Keratinocyte (primary cell): ENCODE data around the gene POLA1. TPM values are rescaled to one million over a fixed set of nuclear protein-coding genes. Genes with fewer than 3 reads are reported as not detected.

Experiments used
- DNase-seq: peaks from one replicate; pipeline ENCODE4 v3.0.0-alpha.2; 2011; ENCODE audit warnings: low read depth, missing footprints, low spot score
- FAIRE-seq: peaks from 2 replicates; lab custom pipeline; 2011; peaks lifted over from hg19 to GRCh38; lab: Jason Lieb, UNC
- H2AFZ ChIP-seq: 2 replicates; pipeline ENCODE4 v1.6.0; 2012; ENCODE audit warnings: low read length, control low read depth, inconsistent platforms; ENCODE audit not compliant: control insufficient read depth
- H3K27ac ChIP-seq: 2 replicates; pipeline ENCODE4 v1.5.1; 2011; ENCODE audit warnings: low read length; ENCODE audit not compliant: control insufficient read depth, insufficient read depth
- H3K27me3 ChIP-seq: 3 replicates; pipeline ENCODE4 v1.6.0; 2011; ENCODE audit warnings: low read length; ENCODE audit not compliant: control insufficient read depth, insufficient read depth; ENCODE audit errors: extremely low read depth
- H3K36me3 ChIP-seq, 2 experiments: 2 replicates in 1 of 2; 3 replicates in 1 of 2; pipeline ENCODE4 v1.5.1; 2011; ENCODE audit warnings: low read length in 2 of 2, mild to moderate bottlenecking in 1 of 2; ENCODE audit not compliant: control insufficient read depth in 2 of 2, insufficient read depth in 2 of 2; ENCODE audit errors: extremely low read depth in 1 of 2
- H3K4me1 ChIP-seq: 3 replicates; pipeline ENCODE4 v1.5.1; 2011; ENCODE audit warnings: low read length; ENCODE audit not compliant: control insufficient read depth, insufficient read depth; ENCODE audit errors: extremely low read depth
- H3K4me2 ChIP-seq: 3 replicates; pipeline ENCODE4 v1.6.0; 2011; ENCODE audit warnings: low read depth, low read length; ENCODE audit not compliant: control insufficient read depth, insufficient read depth; ENCODE audit errors: extremely low read depth
- H3K4me3 ChIP-seq, 3 experiments: fragments of 200-600 bp in 1 of 3; sonication (generic) in 1 of 3; 2 replicates in 2 of 3; 3 replicates in 1 of 3; pipeline ENCODE4 v1.5.1; 2011 to 2016; ENCODE audit warnings: low read length in 3 of 3, mild to moderate bottlenecking in 3 of 3, control low read depth in 2 of 3, inconsistent platforms in 1 of 3, low read depth in 1 of 3, mixed read lengths in 1 of 3, mixed run types in 1 of 3, moderate library complexity in 1 of 3; ENCODE audit not compliant: control insufficient read depth in 2 of 3, insufficient read depth in 2 of 3; ENCODE audit errors: extremely low read depth in 1 of 3
- H3K79me2 ChIP-seq: 2 replicates; pipeline ENCODE4 v1.6.0; 2012; ENCODE audit warnings: low read length; ENCODE audit not compliant: control insufficient read depth, insufficient read depth
- H3K9ac ChIP-seq: 3 replicates; pipeline ENCODE4 v1.6.0; 2011; ENCODE audit warnings: low read length; ENCODE audit not compliant: control insufficient read depth, insufficient read depth; ENCODE audit errors: extremely low read depth
- H3K9me1 ChIP-seq: 3 replicates; pipeline ENCODE4 v1.6.0; 2011; ENCODE audit warnings: low read length; ENCODE audit not compliant: control insufficient read depth, insufficient read depth; ENCODE audit errors: extremely low read depth
- H3K9me3 ChIP-seq: 2 replicates; pipeline ENCODE4 v1.5.1; 2012; ENCODE audit warnings: low read depth, low read length; ENCODE audit not compliant: control insufficient read depth
- H4K20me1 ChIP-seq: 3 replicates; pipeline ENCODE4 v1.6.0; 2011; ENCODE audit warnings: low read length; ENCODE audit not compliant: control insufficient read depth, insufficient read depth; ENCODE audit errors: extremely low read depth
- CTCF ChIP-seq, 3 experiments: IDR thresholded peaks in 1 of 3; conservative IDR thresholded peaks in 1 of 3; optimal IDR thresholded peaks in 1 of 3; 2 replicates in 2 of 3; 3 replicates in 1 of 3; pipeline versions ENCODE3 to v1.5.1; 2011; ENCODE audit warnings: low read length in 3 of 3, mild to moderate bottlenecking in 3 of 3, moderate library complexity in 2 of 3, control low read depth in 1 of 3, inconsistent platforms in 1 of 3; ENCODE audit not compliant: insufficient read depth in 2 of 3; ENCODE audit errors: extremely low read depth in 1 of 3
- EZH2 ChIP-seq: IDR thresholded peaks from one replicate; pipeline ENCODE4 v1.6.1; 2012; ENCODE audit warnings: inconsistent platforms, mild to moderate bottlenecking, low read length, moderate library complexity
- dilution Hi-C: fragments of 300-500 bp; cut with MboI; formaldehyde crosslinking; loops from one replicate; pipeline ENCODE4 v1.7.0; 2020; ENCODE audit warnings: low sequenced_read_pairs; ENCODE audit not compliant: extremely low pct_ligation_motif_present
- polyA plus RNA-seq, 5 experiments: library from polyadenylated mRNA; depleted of rRNA in 3 of 5; stranded (reverse) in 3 of 5; stranded (forward) in 1 of 5; unstranded in 1 of 5; fragments of >200 nt; gene quantifications; 1 replicate in 1 of 5; 2 replicates in 3 of 5; 3 replicates in 1 of 5; pipeline versions ENCODE4 v1.2.1 to v1.2.3, GENCODE V29; 2011 to 2012; ENCODE audit warnings: missing spikeins in 2 of 5, low read depth in 1 of 5, low replicate concordance in 1 of 5

POLA1 gene
- polyA plus RNA-seq, 1 donor (not counting 4 experiments of a cell fraction or from before 2014, with no cell fraction given) = 3.9 TPM

GRCh38 chrX:24777660-24778059, 83.9 kb downstream of the POLA1 start:
- Histone ChIP-seq H4K20me1 (no peaks in the 10 kb centered on the region), H3K4me1 (no peaks in the 10 kb centered on the region), H3K4me3 (no peak overlapping the region), H3K36me3 (no peaks in the 10 kb centered on the region), H2AFZ (no peak overlapping the region), H3K4me2 (no peak overlapping the region), H3K9ac (no peak overlapping the region), H3K27ac (no peak overlapping the region), H3K79me2 (no peaks in the 10 kb centered on the region), H3K9me1 (no peaks in the 10 kb centered on the region), H3K27me3 (no peaks in the 10 kb centered on the region), H3K9me3 (no peaks in the 10 kb centered on the region)
- TF ChIP-seq CTCF (optimal IDR thresholded peaks at IDR 0.05 in 1 of 3, IDR thresholded peaks at IDR 0.05 in 1 of 3, conservative IDR thresholded peaks at IDR 0.05 in 1 of 3; ENCODE audit: extremely low read depth in 1 of 3, insufficient read depth in 2 of 3, low read length in 3 of 3) (no peak), EZH2 (no peak)
- DNase-seq (no peak), FAIRE-seq (no peak)
- dilution Hi-C loops = no loop called here

- no peaks in the 10 kb centered on the region for H4K20me1 ChIP-seq
- no peaks in the 10 kb centered on the region for H3K27me3 ChIP-seq
- no peak overlapping the region for H3K27ac ChIP-seq
- FAIRE-seq = no peak
- DNase-seq = no peak
- no peaks in the 10 kb centered on the region for H3K4me1 ChIP-seq
- no peaks in the 10 kb centered on the region for H3K9me3 ChIP-seq
- dilution Hi-C loops = no loop called here
- no peak for TF ChIP-seq EZH2
- no peak for TF ChIP-seq CTCF (optimal IDR thresholded peaks at IDR 0.05 in 1 of 3, IDR thresholded peaks at IDR 0.05 in 1 of 3, conservative IDR thresholded peaks at IDR 0.05 in 1 of 3; ENCODE audit: extremely low read depth in 1 of 3, insufficient read depth in 2 of 3, low read length in 3 of 3)
- no peak overlapping the region for H3K4me3 ChIP-seq
- H3K9me1 ChIP-seq = no peaks in the 10 kb centered on the region
- no peak overlapping the region for H2AFZ ChIP-seq
- no peak overlapping the region for H3K9ac ChIP-seq
- no peaks in the 10 kb centered on the region for H3K36me3 ChIP-seq
- H3K79me2 ChIP-seq = no peaks in the 10 kb centered on the region
- no peak overlapping the region for H3K4me2 ChIP-seq
Observed at GRCh38 chrX:24782011-24782410, 88.3 kb downstream of the POLA1 start.
